PC-9 (cell line): Measurements from ENCODE around the gene TSPAN10. TPM values are rescaled to one million over a fixed set of nuclear protein-coding genes. Genes with fewer than 3 reads are reported as not detected.

Source experiments
- BruUV-seq: library from RNA; stranded (reverse); fragments of 400-500 nt; replicated peaks from 2 replicates; lab custom pipeline; 2021; lab: Mats Ljungman, UMichigan
- CTCF ChIA-PET: fragments of 300-600 bp; sonication (Branson Sonifier 250); formaldehyde crosslinking; loops from one replicate; lab custom pipeline; 2022; ENCODE audit warnings: antibody characterized with exemption; lab: Charles Lee
- POLR2A ChIA-PET: fragments of 300-600 bp; sonication (Branson Sonifier 250); formaldehyde crosslinking; loops from one replicate; lab custom pipeline; 2022; ENCODE audit warnings: antibody characterized with exemption; ENCODE audit not compliant: unreplicated experiment; lab: Charles Lee
- DNase-seq, 2 experiments: peaks; one replicate each; pipeline versions ENCODE4 v3.0.0 to v3.0.0-alpha.2; 2015 to 2022; ENCODE audit warnings: mixed read lengths in 1 of 2
- H2AFZ ChIP-seq: fragments of 200-600 bp; sonication (generic); 2 replicates; pipeline ENCODE4 v1.8.1; 2017; ENCODE audit warnings: antibody characterized with exemption
- H3F3A ChIP-seq: fragments of 200-600 bp; sonication (generic); 2 replicates; pipeline ENCODE4 v1.8.1; 2017; ENCODE audit warnings: antibody characterized with exemption, mild to moderate bottlenecking, low read depth; ENCODE audit not compliant: insufficient read depth
- H3K27ac ChIP-seq: fragments of 200-600 bp; sonication (generic); 2 replicates; pipeline ENCODE4 v1.6.1; 2016; ENCODE audit warnings: mixed run types
- H3K27me3 ChIP-seq: fragments of 200-600 bp; sonication (generic); 2 replicates; pipeline ENCODE4 v1.6.1; 2016; ENCODE audit warnings: low read depth, mixed run types; ENCODE audit not compliant: insufficient read depth
- H3K36me3 ChIP-seq: fragments of 200-600 bp; sonication (generic); 2 replicates; pipeline ENCODE4 v1.6.1; 2016; ENCODE audit warnings: low read depth, mixed run types
- H3K4me1 ChIP-seq: fragments of 200-600 bp; sonication (generic); replicated peaks from 2 replicates; pipeline ENCODE4 v1.6.1; 2016; ENCODE audit warnings: mixed run types; ENCODE audit not compliant: insufficient read depth
- H3K4me2 ChIP-seq: fragments of 200-600 bp; sonication (generic); 2 replicates; pipeline ENCODE4 v1.6.1; 2017; ENCODE audit warnings: mixed run types
- H3K4me3 ChIP-seq: fragments of 200-600 bp; sonication (generic); 2 replicates; pipeline ENCODE4 v1.6.1; 2016; ENCODE audit warnings: mixed run types
- H3K79me2 ChIP-seq: fragments of 200-600 bp; sonication (generic); 2 replicates; pipeline ENCODE4 v1.6.1; 2017; ENCODE audit warnings: low read depth, mixed run types
- H3K9me2 ChIP-seq: fragments of 200-600 bp; sonication (generic); 2 replicates; pipeline ENCODE4 v1.8.1; 2017; ENCODE audit warnings: mild to moderate bottlenecking; ENCODE audit not compliant: insufficient read depth
- H3K9me3 ChIP-seq: fragments of 200-600 bp; sonication (generic); 2 replicates; pipeline ENCODE4 v1.8.1; 2016; ENCODE audit warnings: low read depth; ENCODE audit not compliant: insufficient read depth
- H4K20me1 ChIP-seq: fragments of 200-600 bp; sonication (generic); 2 replicates; pipeline ENCODE4 v1.8.1; 2017; ENCODE audit not compliant: insufficient read depth
- CTCF ChIP-seq: fragments of 200-600 bp; sonication (generic); conservative IDR thresholded peaks from 2 replicates; pipeline ENCODE4 v1.6.1; 2017; ENCODE audit warnings: mixed run types, antibody characterized with exemption, mild to moderate bottlenecking, moderate library complexity
- EZH2 ChIP-seq: fragments of 200-600 bp; sonication (generic); IDR thresholded peaks from 2 replicates; pipeline ENCODE4 v1.8.0; 2017; ENCODE audit warnings: antibody characterized with exemption, low read depth
- intact Hi-C: fragments of 100-400 bp; cut with micrococcal nuclease; formaldehyde crosslinking; loops from one replicate; pipeline ENCODE4 v1.10.0; 2022; ENCODE audit not compliant: unreplicated experiment
- total RNA-seq: library from RNA; stranded (reverse); gene quantifications from 2 replicates; pipeline ENCODE4 v1.2.3, GENCODE V29; 2021

Gene TSPAN10
- total RNA-seq, 1 experiment from 2014 or later = 8.6 TPM

GRCh38 chr17:81601525-81602120 lies 35.4 kb upstream of the TSPAN10 start:
- intact Hi-C loops = loop anchor here (1.0 kb wide), 4 partner anchors 35 to 348 kb away; no protein-coding TSS in a partner anchor
- no peaks in the 10 kb centered on the region for H3K9me2 ChIP-seq
- TF ChIP-seq EZH2 (no peak), CTCF (peak; percentile 70)
- no peak overlapping the region for H3K4me3 ChIP-seq
- no peaks in the 10 kb centered on the region for H3K4me1 ChIP-seq
- peaks cover 13% of the 10 kb centered on the region for H3F3A ChIP-seq
- peak; percentile 50 for DNase-seq
- POLR2A ChIA-PET = interaction anchor here (0.7 kb wide), 1 partner anchor 754 kb away, joined by 5 read pairs; no protein-coding TSS in a partner anchor
- H3K27ac ChIP-seq = no peak overlapping the region
- H3K4me2 ChIP-seq = no peak overlapping the region
- BruUV-seq = no TSS peak
- H3K79me2 ChIP-seq = peaks cover 11% of the 10 kb centered on the region; the same call in 1 of the 2 replicates
- no peaks in the 10 kb centered on the region for H3K27me3 ChIP-seq
- CTCF ChIA-PET = interaction anchor here (0.6 to 1.6 kb wide), 3 partner anchors 50 to 117 kb away, joined by 4 to 5 read pairs (median 5); partner anchors contain the start of gene FAAP100
- peaks cover 11% of the 10 kb centered on the region for H3K36me3 ChIP-seq
- H3K9me3 ChIP-seq = no peaks in the 10 kb centered on the region
- no peak overlapping the region for H2AFZ ChIP-seq
- H4K20me1 ChIP-seq = peaks cover 17% of the 10 kb centered on the region; the same call in 1 of the 2 replicates

GRCh38 chr17:81603846-81604610 lies 33.0 kb upstream of the TSPAN10 start:
- TF ChIP-seq CTCF (no peak), EZH2 (no peak)
- H2AFZ ChIP-seq = no peak overlapping the region
- no peak overlapping the region for H3K4me3 ChIP-seq
- intact Hi-C loops = no loop called here
- H3K79me2 ChIP-seq = peaks cover 11% of the 10 kb centered on the region; the same call in 1 of the 2 replicates
- H3K9me2 ChIP-seq = no peaks in the 10 kb centered on the region
- ChIA-PET CTCF (no interaction called here), POLR2A (interaction anchor here (0.6 kb wide), 2 partner anchors 37 to 40 kb away, joined by 6 to 20 read pairs; no protein-coding TSS in a partner anchor)
- no peaks in the 10 kb centered on the region for H3K4me1 ChIP-seq
- no peaks in the 10 kb centered on the region for H3K27me3 ChIP-seq
- no peak overlapping the region for H3K4me2 ChIP-seq
- no TSS peak for BruUV-seq
- DNase-seq = no peak
- peaks cover 7% of the 10 kb centered on the region for H3K36me3 ChIP-seq
- peaks cover 25% of the 10 kb centered on the region; the same call in 1 of the 2 replicates for H4K20me1 ChIP-seq
- peaks cover 13% of the 10 kb centered on the region for H3F3A ChIP-seq
- no peak overlapping the region for H3K27ac ChIP-seq
- H3K9me3 ChIP-seq = no peaks in the 10 kb centered on the region

GRCh38 chr17:81607431-81607830 lies 29.6 kb upstream of the TSPAN10 start:
- H3K79me2 ChIP-seq = no peaks in the 10 kb centered on the region
- POLR2A ChIA-PET = no interaction called here
- CTCF ChIA-PET = no interaction called here

More at GRCh38 chr17:81607431-81607830, 29.6 kb upstream of the TSPAN10 start:
- no peak for DNase-seq
- H3F3A ChIP-seq = peaks cover 6% of the 10 kb centered on the region; the same call in 1 of the 2 replicates
- intact Hi-C loops = no loop called here
- H3K36me3 ChIP-seq = no peaks in the 10 kb centered on the region
- no peaks in the 10 kb centered on the region for H3K27me3 ChIP-seq
- H3K4me1 ChIP-seq = no peaks in the 10 kb centered on the region
- BruUV-seq = no TSS peak
- H3K9me2 ChIP-seq = no peaks in the 10 kb centered on the region
- TF ChIP-seq EZH2 (no peak), CTCF (no peak)
- H3K9me3 ChIP-seq = no peaks in the 10 kb centered on the region
- H3K4me3 ChIP-seq = no peak overlapping the region
- no peak overlapping the region for H3K4me2 ChIP-seq
- H4K20me1 ChIP-seq = peaks cover 8% of the 10 kb centered on the region; the same call in 1 of the 2 replicates
- H3K27ac ChIP-seq = no peak overlapping the region
- no peak overlapping the region for H2AFZ ChIP-seq
